Esophagus squamous epithelium (tissue), 4 donors: ENCODE measurements around the gene GNB3.

ENCODE experiments used
- CTCF ChIP-seq, 6 experiments: fragments of 450-650 bp in 4 of 6; fragments of 200-600 bp in 2 of 6; sonication (generic) in 2 of 6; IDR thresholded peaks; one replicate each; pipeline ENCODE4 v1.5.1; 2016 to 2019; ENCODE audit warnings: antibody characterized with exemption in 6 of 6, mild to moderate bottlenecking in 4 of 6, moderate library complexity in 4 of 6
- POLR2A ChIP-seq, 4 donors: fragments of 450-650 bp; IDR thresholded peaks; one replicate each; pipeline ENCODE4 v1.6.1; 2017; ENCODE audit warnings: antibody characterized with exemption in 4 of 4, mild to moderate bottlenecking in 4 of 4, moderate library complexity in 3 of 4

GRCh38 chr12:6792522-6793201 lies 48.1 kb upstream of the GNB3 start:
- TF ChIP-seq CTCF (IDR thresholded peaks at IDR 0.05) (no peak), POLR2A (IDR thresholded peaks at IDR 0.05) (no peak)
